Endothelial cell (in vitro differentiated cells): Measurements from ENCODE around the gene HS3ST4. TPM values are rescaled to one million over a fixed set of nuclear protein-coding genes. Genes with fewer than 3 reads are reported as not detected.

ENCODE experiments used
- DNase-seq: peaks from one replicate; pipeline ENCODE4 v3.0.0; 2021; ENCODE audit warnings: low spot score
- H3K27ac Mint-ChIP-seq: one replicate; pipeline ENCODE4 v1.8.0; 2021; ENCODE audit warnings: mixed read lengths, inconsistent platforms; ENCODE audit not compliant: unreplicated experiment
- H3K27me3 Mint-ChIP-seq: one replicate; pipeline ENCODE4 v1.8.0; 2021; ENCODE audit warnings: mild to moderate bottlenecking, moderate library complexity, mixed read lengths, inconsistent platforms; ENCODE audit not compliant: unreplicated experiment
- H3K36me3 Mint-ChIP-seq: one replicate; pipeline ENCODE4 v1.8.0; 2021; ENCODE audit warnings: mild to moderate bottlenecking, low read depth, mixed read lengths, inconsistent platforms; ENCODE audit not compliant: unreplicated experiment
- H3K4me1 Mint-ChIP-seq: one replicate; pipeline ENCODE4 v1.8.0; 2021; ENCODE audit warnings: mild to moderate bottlenecking, mixed read lengths, inconsistent platforms; ENCODE audit not compliant: unreplicated experiment
- H3K4me3 Mint-ChIP-seq: one replicate; pipeline ENCODE4 v1.8.0; 2021; ENCODE audit warnings: mild to moderate bottlenecking, mixed read lengths, inconsistent platforms; ENCODE audit not compliant: unreplicated experiment
- H3K9me3 Mint-ChIP-seq: one replicate; pipeline ENCODE4 v1.8.0; 2021; ENCODE audit warnings: mixed read lengths, inconsistent platforms; ENCODE audit not compliant: unreplicated experiment
- total RNA-seq: library from RNA; stranded (reverse); fragmentation: NEBNext Ultra II Directional; extraction: Animal tissue kit (Norgen Biotek cat#: 25700); gene quantifications from one replicate; pipeline ENCODE4 v1.2.1, GENCODE V29; 2021; ENCODE audit not compliant: unreplicated experiment
- TF ChIP-seq, protein P1 (sequence below): fragments of 200-600 bp; sonication (generic); IDR thresholded peaks from one replicate; pipeline ENCODE4 v1.5.0; 2021; ENCODE audit warnings: antibody characterized with exemption; ENCODE audit not compliant: unreplicated experiment

The HS3ST4 gene
- total RNA-seq, 1 donor from 2014 or later, result 4.8 TPM

DNA sequence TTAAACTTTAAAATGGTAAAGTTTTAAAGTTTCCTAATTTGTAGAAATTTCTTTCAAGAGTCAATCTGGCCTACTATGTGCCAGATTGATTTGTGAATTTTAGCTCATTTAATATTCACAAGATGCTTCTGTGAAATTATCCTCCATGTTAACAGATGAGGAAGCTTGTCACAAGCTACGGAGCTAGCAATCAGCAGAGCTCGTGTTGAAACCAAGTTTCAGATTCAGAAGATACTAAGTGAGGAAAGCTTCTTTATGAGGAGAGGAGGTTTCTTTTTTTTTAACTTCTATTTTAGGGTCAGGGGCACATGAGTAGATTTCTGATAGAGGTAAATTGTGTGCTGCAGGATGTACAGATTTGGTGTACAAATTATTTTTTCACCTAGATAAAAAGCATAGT lies 135.9 kb downstream of the HS3ST4 start:
- no peak overlapping the region for H3K27ac Mint-ChIP-seq
- H3K36me3 Mint-ChIP-seq, result peaks cover 14% of the 10 kb centered on the region
- DNase-seq, result no peak
- H3K4me3 Mint-ChIP-seq, result no peak overlapping the region
- TF ChIP-seq, protein P1, sequence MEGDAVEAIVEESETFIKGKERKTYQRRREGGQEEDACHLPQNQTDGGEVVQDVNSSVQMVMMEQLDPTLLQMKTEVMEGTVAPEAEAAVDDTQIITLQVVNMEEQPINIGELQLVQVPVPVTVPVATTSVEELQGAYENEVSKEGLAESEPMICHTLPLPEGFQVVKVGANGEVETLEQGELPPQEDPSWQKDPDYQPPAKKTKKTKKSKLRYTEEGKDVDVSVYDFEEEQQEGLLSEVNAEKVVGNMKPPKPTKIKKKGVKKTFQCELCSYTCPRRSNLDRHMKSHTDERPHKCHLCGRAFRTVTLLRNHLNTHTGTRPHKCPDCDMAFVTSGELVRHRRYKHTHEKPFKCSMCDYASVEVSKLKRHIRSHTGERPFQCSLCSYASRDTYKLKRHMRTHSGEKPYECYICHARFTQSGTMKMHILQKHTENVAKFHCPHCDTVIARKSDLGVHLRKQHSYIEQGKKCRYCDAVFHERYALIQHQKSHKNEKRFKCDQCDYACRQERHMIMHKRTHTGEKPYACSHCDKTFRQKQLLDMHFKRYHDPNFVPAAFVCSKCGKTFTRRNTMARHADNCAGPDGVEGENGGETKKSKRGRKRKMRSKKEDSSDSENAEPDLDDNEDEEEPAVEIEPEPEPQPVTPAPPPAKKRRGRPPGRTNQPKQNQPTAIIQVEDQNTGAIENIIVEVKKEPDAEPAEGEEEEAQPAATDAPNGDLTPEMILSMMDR, result no peak
- peaks cover 4% of the 10 kb centered on the region for H3K9me3 Mint-ChIP-seq
- H3K4me1 Mint-ChIP-seq, result no peaks in the 10 kb centered on the region
- peaks cover 3% of the 10 kb centered on the region for H3K27me3 Mint-ChIP-seq

DNA sequence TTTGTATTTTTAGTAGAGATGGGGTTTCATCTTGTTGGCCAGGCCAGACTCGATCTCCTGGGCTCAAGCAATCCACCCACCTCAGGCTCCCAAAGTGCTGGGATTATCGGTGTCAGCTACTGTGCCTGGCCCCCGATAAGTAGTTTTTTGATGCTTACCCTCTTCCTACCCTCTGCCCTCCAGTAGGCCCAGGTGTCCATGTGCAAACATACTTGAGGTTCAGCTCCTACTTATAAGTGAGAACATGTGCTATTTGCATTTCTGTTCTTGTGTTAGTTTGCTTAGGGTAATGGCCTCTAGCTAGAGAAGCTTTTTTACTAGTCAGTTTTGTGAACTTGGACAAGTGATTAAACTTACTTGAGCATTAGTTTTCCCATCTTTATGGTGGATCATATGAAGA lies 136.8 kb downstream of the HS3ST4 start:
- Mint-ChIP-seq H3K27ac (no peak overlapping the region), H3K27me3 (peaks cover 3% of the 10 kb centered on the region), H3K36me3 (peaks cover 14% of the 10 kb centered on the region), H3K4me3 (no peak overlapping the region), H3K9me3 (peaks cover 4% of the 10 kb centered on the region), H3K4me1 (no peaks in the 10 kb centered on the region)
- no peak for DNase-seq
- TF ChIP-seq, protein P1, result no peak

DNA sequence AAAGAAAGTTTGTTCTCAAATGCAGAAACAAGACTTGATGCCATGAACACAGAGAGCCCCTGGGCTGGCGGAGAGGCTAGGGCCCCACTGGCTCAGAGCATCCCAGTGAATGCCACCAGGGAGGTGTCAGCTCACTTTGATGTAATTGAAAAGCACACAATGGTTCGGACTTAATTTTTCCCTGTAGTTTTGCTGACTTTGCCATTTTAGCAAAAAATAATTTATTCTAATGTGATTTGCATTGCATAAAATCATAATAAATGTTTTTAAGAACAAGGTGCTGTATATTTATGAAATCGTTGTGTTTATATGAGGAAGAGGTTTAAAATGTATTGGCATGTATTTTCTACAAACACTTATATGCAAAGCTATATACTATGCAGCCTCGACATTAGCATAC lies 140.5 kb downstream of the HS3ST4 start:
- Mint-ChIP-seq H3K27ac (no peak overlapping the region), H3K36me3 (peaks cover 3% of the 10 kb centered on the region), H3K27me3 (peaks cover 3% of the 10 kb centered on the region), H3K9me3 (peaks cover 4% of the 10 kb centered on the region), H3K4me1 (no peaks in the 10 kb centered on the region), H3K4me3 (no peak overlapping the region)
- no peak for DNase-seq
- TF ChIP-seq, protein P1, result no peak

DNA sequence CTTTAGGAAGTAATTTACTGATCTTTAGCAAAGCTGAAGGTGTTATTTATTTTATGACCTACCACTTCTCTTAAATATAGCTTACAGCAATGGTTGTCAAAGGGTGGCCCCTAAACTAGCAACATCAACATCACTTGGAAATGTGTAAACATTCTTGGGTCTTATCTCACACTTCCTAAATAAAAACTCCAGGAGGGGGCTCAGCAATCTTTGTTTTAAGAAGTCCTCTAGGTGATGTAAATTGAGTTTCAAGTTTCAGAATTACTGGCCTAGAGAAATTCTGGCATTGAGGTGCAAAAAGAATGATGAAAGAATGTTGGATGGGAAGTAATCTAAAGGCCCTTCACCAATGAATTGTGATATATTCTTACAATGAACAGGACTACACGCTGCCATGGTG lies 142.3 kb downstream of the HS3ST4 start:
- TF ChIP-seq, protein P1, result no peak
- Mint-ChIP-seq H3K27ac (no peak overlapping the region), H3K9me3 (peaks cover 4% of the 10 kb centered on the region), H3K36me3 (no peaks in the 10 kb centered on the region), H3K4me3 (no peak overlapping the region), H3K27me3 (peaks cover 3% of the 10 kb centered on the region), H3K4me1 (peaks cover 2% of the 10 kb centered on the region)
- DNase-seq, result no peak

DNA sequence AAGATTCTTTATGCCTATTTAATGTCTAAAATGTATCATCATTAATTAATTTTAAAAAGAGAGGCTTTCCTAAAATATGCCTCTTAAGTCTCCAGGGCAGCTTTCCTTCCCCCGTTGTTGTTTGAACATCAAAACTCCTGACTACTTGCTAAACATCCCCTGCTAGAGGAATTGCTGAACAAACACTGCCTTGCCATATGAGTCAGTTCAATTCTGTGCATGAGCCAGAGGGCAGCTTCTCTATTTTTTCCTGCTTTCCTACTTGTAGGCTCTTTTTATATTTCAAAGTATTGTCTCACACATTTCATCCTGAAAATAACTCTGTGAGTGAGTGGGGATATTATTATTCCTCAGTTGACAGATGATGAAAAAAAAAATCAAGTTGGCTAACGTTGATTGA lies 143.4 kb downstream of the HS3ST4 start:
- TF ChIP-seq, protein P1, result no peak

More for the DNA sequence above, 143.4 kb downstream of the HS3ST4 start:
- Mint-ChIP-seq H3K9me3 (peaks cover 9% of the 10 kb centered on the region), H3K36me3 (no peaks in the 10 kb centered on the region), H3K4me1 (peaks cover 8% of the 10 kb centered on the region), H3K27ac (no peak overlapping the region), H3K4me3 (no peak overlapping the region), H3K27me3 (no peaks in the 10 kb centered on the region)
- no peak for DNase-seq
